Stomach (tissue), 4 donors: ENCODE measurements around the gene NXPE3.

Source experiments
- CTCF ChIP-seq, 7 experiments: fragments of 450-650 bp in 4 of 7; fragments of 200-600 bp in 3 of 7; sonication (generic) in 3 of 7; IDR thresholded peaks; one replicate each; pipeline ENCODE4 v1.5.1; 2016 to 2019; ENCODE audit warnings: antibody characterized with exemption in 7 of 7, control low read depth in 2 of 7, mild to moderate bottlenecking in 1 of 7
- EP300 ChIP-seq: sonication (generic); formaldehyde crosslinking; IDR thresholded peaks from one replicate; pipeline ENCODE4 v1.6.1; 2017; ENCODE audit warnings: antibody characterized with exemption

DNA sequence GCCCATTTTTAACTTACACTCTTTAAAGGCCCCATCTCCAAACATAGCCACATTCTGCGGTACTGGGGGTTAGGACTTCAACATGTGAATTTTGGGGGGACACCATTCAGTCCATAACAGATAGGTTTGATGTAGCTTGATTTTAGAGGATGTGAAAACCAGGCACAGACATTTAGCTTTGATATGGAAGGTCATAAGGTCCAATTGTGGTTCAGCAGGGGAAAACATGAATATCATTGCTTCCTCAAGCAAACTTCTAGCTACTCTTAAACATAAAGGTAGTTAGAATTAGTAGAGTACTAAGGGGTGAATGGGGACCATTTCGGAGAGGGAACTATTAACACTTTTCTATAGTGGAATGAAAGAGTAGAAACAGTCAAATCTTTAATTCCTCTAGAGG lies 56.7 kb downstream of the NXPE3 start:
- TF ChIP-seq EP300: no peak
- TF ChIP-seq CTCF (IDR thresholded peaks at IDR 0.05): no peak
